H1 (cell line): ENCODE results near the gene B4GAT1. TPM values are rescaled to one million over a fixed set of nuclear protein-coding genes. Genes with fewer than 3 reads are reported as not detected.

ENCODE experiments used
- CTCF ChIA-PET: fragments of 300-600 bp; sonication (Branson Sonifier 250); formaldehyde crosslinking; loops from one replicate; lab custom pipeline; 2021; ENCODE audit not compliant: partially characterized antibody; lab: Charles Lee
- POLR2A ChIA-PET: fragments of 300-600 bp; sonication (Branson Sonifier 250); formaldehyde crosslinking; loops from one replicate; lab custom pipeline; 2021; ENCODE audit warnings: inconsistent platforms; ENCODE audit not compliant: partially characterized antibody; lab: Charles Lee
- DNase-seq, 2 experiments: peaks; one replicate each; pipeline versions ENCODE4 v3.0.0 to v3.0.0-alpha.2; 2010 to 2022; ENCODE audit warnings: low spot score in 2 of 2, low read depth in 1 of 2, mixed read lengths in 1 of 2
- FAIRE-seq: peaks from 2 replicates; lab custom pipeline; 2011; peaks lifted over from hg19 to GRCh38; lab: Jason Lieb, UNC
- H2AFZ ChIP-seq: 2 replicates; pipeline ENCODE4 v1.8.1; 2012; ENCODE audit warnings: low read length, inconsistent platforms
- H2AK5ac ChIP-seq: 2 replicates; pipeline ENCODE4 v1.6.1; 2013; ENCODE audit warnings: low read depth, low read length
- H2BK120ac ChIP-seq: replicated peaks from 2 replicates; pipeline ENCODE3; 2013; ENCODE audit warnings: low read depth, low read length, inconsistent platforms
- H2BK12ac ChIP-seq: 2 replicates; pipeline ENCODE4 v1.6.1; 2013; ENCODE audit warnings: low read depth, low read length
- H2BK15ac ChIP-seq: 2 replicates; pipeline ENCODE4 v1.6.1; 2013; ENCODE audit warnings: low read length
- H2BK20ac ChIP-seq: 2 replicates; pipeline ENCODE4 v1.6.1; 2013; ENCODE audit warnings: low read length
- H2BK5ac ChIP-seq: 2 replicates; pipeline ENCODE4 v1.6.1; 2013; ENCODE audit warnings: low read depth, low read length
- H3K14ac ChIP-seq: 2 replicates; pipeline ENCODE4 v1.6.1; 2013; ENCODE audit warnings: inconsistent platforms; ENCODE audit not compliant: insufficient read length
- H3K18ac ChIP-seq: 2 replicates; pipeline ENCODE4 v1.6.1; 2013; ENCODE audit warnings: low read length; ENCODE audit errors: extremely low read depth
- H3K23ac ChIP-seq: 2 replicates; pipeline ENCODE4 v1.6.1; 2013; ENCODE audit warnings: inconsistent platforms; ENCODE audit not compliant: insufficient read length
- H3K23me2 ChIP-seq: 2 replicates; pipeline ENCODE4 v1.6.1; 2013; ENCODE audit warnings: low read depth, low read length
- H3K27ac ChIP-seq: 2 replicates; pipeline ENCODE4 v1.6.1; 2011; ENCODE audit warnings: low read depth, low read length, inconsistent platforms
- H3K27me3 ChIP-seq, 4 experiments: replicated peaks in 1 of 4; 1 replicate in 1 of 4; 2 replicates in 3 of 4; pipeline versions ENCODE4 v1.6.1 to v1.8.1; 2011 to 2013; ENCODE audit warnings: low read length in 3 of 4, mild to moderate bottlenecking in 3 of 4, inconsistent platforms in 2 of 4, mixed read lengths in 2 of 4, moderate library complexity in 1 of 4; ENCODE audit not compliant: control insufficient read depth in 3 of 4, insufficient read depth in 3 of 4; ENCODE audit errors: extremely low read depth in 1 of 4
- H3K36me3 ChIP-seq, 4 experiments: 2 replicates each; pipeline versions ENCODE4 v1.6.1 to v1.8.1; 2011 to 2013; ENCODE audit warnings: mild to moderate bottlenecking in 4 of 4, low read length in 3 of 4, moderate library complexity in 2 of 4, control low read depth in 1 of 4, inconsistent platforms in 1 of 4; ENCODE audit not compliant: insufficient read depth in 4 of 4, control insufficient read depth in 2 of 4
- H3K4ac ChIP-seq: replicated peaks from 2 replicates; pipeline ENCODE3; 2013; ENCODE audit warnings: low read length, low read depth, mixed read lengths, inconsistent platforms; ENCODE audit not compliant: insufficient read length
- H3K4me1 ChIP-seq, 4 experiments: replicated peaks in 1 of 4; 1 replicate in 1 of 4; 2 replicates in 3 of 4; pipeline versions ENCODE4 v1.6.1 to v1.8.1; 2011 to 2013; ENCODE audit warnings: low read length in 3 of 4, inconsistent platforms in 2 of 4, mixed read lengths in 1 of 4; ENCODE audit not compliant: insufficient read depth in 4 of 4, control insufficient read depth in 3 of 4
- H3K4me2 ChIP-seq, 2 experiments: 2 replicates each; pipeline versions ENCODE4 v1.6.1 to v1.8.1; 2011 to 2013; ENCODE audit warnings: low read depth in 2 of 2, low read length in 2 of 2, control low read depth in 1 of 2, inconsistent platforms in 1 of 2, mild to moderate bottlenecking in 1 of 2; ENCODE audit not compliant: insufficient read depth in 1 of 2
- H3K4me3 ChIP-seq, 4 experiments: fragments of 200-600, 300-600 bp in 1 of 4; sonication (generic), shearing (Covaris generic), sonication (Bioruptor Twin) in 1 of 4; 2 replicates each; pipeline versions ENCODE4 v1.5.1 to v1.8.1; 2011 to 2016; ENCODE audit warnings: low read length in 4 of 4, low read depth in 3 of 4, control low read depth in 2 of 4, inconsistent platforms in 2 of 4, mild to moderate bottlenecking in 2 of 4, mixed read lengths in 1 of 4, moderate library complexity in 1 of 4; ENCODE audit not compliant: insufficient read depth in 2 of 4; ENCODE audit errors: extremely low read depth in 1 of 4
- H3K56ac ChIP-seq: replicated peaks from 2 replicates; pipeline ENCODE3; 2013; ENCODE audit warnings: low read depth, mild to moderate bottlenecking, mixed read lengths, low read length, inconsistent platforms; ENCODE audit not compliant: insufficient read length
- H3K79me1 ChIP-seq: 2 replicates; pipeline ENCODE4 v1.6.1; 2013; ENCODE audit warnings: low read depth, low read length, control low read depth
- H3K79me2 ChIP-seq, 2 experiments: 2 replicates each; pipeline versions ENCODE4 v1.6.1 to v1.8.1; 2012 to 2013; ENCODE audit warnings: low read length in 2 of 2, mild to moderate bottlenecking in 2 of 2, inconsistent platforms in 1 of 2; ENCODE audit not compliant: insufficient read depth in 2 of 2, control insufficient read depth in 1 of 2
- H3K9ac ChIP-seq, 4 experiments: replicated peaks in 1 of 4; 1 replicate in 1 of 4; 2 replicates in 3 of 4; pipeline versions ENCODE4 v1.6.1 to v1.8.1; 2011 to 2013; ENCODE audit warnings: low read depth in 3 of 4, low read length in 3 of 4, control low read depth in 2 of 4, mild to moderate bottlenecking in 2 of 4, moderate library complexity in 2 of 4, inconsistent platforms in 1 of 4; ENCODE audit errors: extremely low read depth in 1 of 4
- H3K9me3 ChIP-seq, 2 experiments: 2 replicates each; pipeline versions ENCODE4 v1.6.1 to v1.8.1; 2012 to 2013; ENCODE audit warnings: mild to moderate bottlenecking in 2 of 2, moderate library complexity in 2 of 2, control low read depth in 1 of 2, inconsistent platforms in 1 of 2, low read depth in 1 of 2, low read length in 1 of 2, mixed read lengths in 1 of 2; ENCODE audit not compliant: insufficient read depth in 2 of 2
- H4K20me1 ChIP-seq, 2 experiments: replicated peaks in 1 of 2; 2 replicates each; pipeline versions ENCODE3 to v1.8.1; 2011 to 2013; ENCODE audit warnings: inconsistent platforms in 2 of 2, low read length in 2 of 2, mild to moderate bottlenecking in 1 of 2; ENCODE audit not compliant: insufficient read depth in 2 of 2, control insufficient read depth in 1 of 2
- H4K5ac ChIP-seq: 2 replicates; pipeline ENCODE4 v1.6.1; 2013; ENCODE audit warnings: low read length, low read depth, mixed read lengths, inconsistent platforms; ENCODE audit not compliant: insufficient read length
- H4K8ac ChIP-seq: 2 replicates; pipeline ENCODE4 v1.8.0; 2013; ENCODE audit warnings: mild to moderate bottlenecking, moderate library complexity, low read length, inconsistent platforms; ENCODE audit not compliant: insufficient read depth; ENCODE audit errors: extremely low read depth
- H4K91ac ChIP-seq: replicated peaks from 2 replicates; pipeline ENCODE3; 2013; ENCODE audit warnings: low read length, mixed read lengths, inconsistent platforms; ENCODE audit not compliant: insufficient read length
- FOSL1 ChIP-seq: IDR thresholded peaks from 2 replicates; pipeline ENCODE4 v1.6.1; 2011; ENCODE audit warnings: mild to moderate bottlenecking, low read depth, low read length, moderate library complexity; ENCODE audit not compliant: insufficient read depth
- KDM5A ChIP-seq: fragments of 200-600 bp; IDR thresholded peaks from 2 replicates; pipeline ENCODE4 v1.7.1; 2012; ENCODE audit warnings: mild to moderate bottlenecking, low read length, inconsistent platforms, mixed read lengths
- NANOG ChIP-seq: IDR thresholded peaks from 2 replicates; pipeline ENCODE4 v1.6.1; 2011; ENCODE audit warnings: low read length, low read depth, mild to moderate bottlenecking, inconsistent platforms; ENCODE audit not compliant: insufficient read depth, poor library complexity, severe bottlenecking
- WGBS, 2 experiments: shearing (Covaris generic) in 1 of 2; methylation state at CpG; one replicate each; pipeline versions ENCODE4 v1.1.6 to v1.1.7; 2013 to 2015; ENCODE audit warnings: low lambda C conversion rate in 2 of 2, mixed read lengths in 2 of 2, inconsistent platforms in 1 of 2, low coverage in 1 of 2, missing lambda C conversion rate in 1 of 2; ENCODE audit not compliant: insufficient replicate concordance in 2 of 2, insufficient coverage in 1 of 2, insufficient read length in 1 of 2; ENCODE audit errors: extremely low coverage in 1 of 2, missing lambda C conversion rate in 1 of 2; 5-methylcytosine and 5-hydroxymethylcytosine counted together
- polyA plus RNA-seq, 7 experiments: library from polyadenylated mRNA; depleted of rRNA in 3 of 7; stranded (reverse) in 5 of 7; unstranded in 2 of 7; fragments of >200 nt in 5 of 7; fragments of 200-250 nt in 2 of 7; gene quantifications; 1 replicate in 5 of 7; 2 replicates in 1 of 7; 4 replicates in 1 of 7; pipeline versions ENCODE4 v1.2.1 to v1.2.3, GENCODE V29; 2011 to 2013; ENCODE audit warnings: missing spikeins in 2 of 7, mixed read lengths in 2 of 7
- total RNA-seq: library from RNA; stranded (reverse); fragmentation: NEBNext Ultra II Directional; extraction: Animal tissue kit (Norgen Biotek cat#: 25700); gene quantifications from 2 replicates; pipeline ENCODE4 v1.2.1, GENCODE V29; 2021
- TF ChIP-seq, protein P1 (sequence below): IDR thresholded peaks from 2 replicates; pipeline ENCODE4 v1.6.1; 2012; ENCODE audit warnings: low read length, inconsistent platforms

B4GAT1 gene
- total and polyA plus RNA-seq, 2 of the 8 experiments (the other 6 are each of a cell fraction or from before 2014, with no cell fraction given): 22.2 to 27.8 TPM

- H2AK5ac ChIP-seq: no peak overlapping the region
- H3K27me3 ChIP-seq: peaks cover 0 to 3% (median 0%) of the 10 kb centered on the region in 4 experiments; a peak in 2 of 7 replicates
- H2BK120ac ChIP-seq: no peak overlapping the region
- H2BK20ac ChIP-seq: no peak overlapping the region
- H2BK12ac ChIP-seq: peak overlapping the region; percentile 53; the same call in 1 of the 2 replicates
- CTCF ChIA-PET: interaction anchor here (0.6 to 11.7 kb wide), 34 partner anchors 9 to 267 kb away, joined by 3 to 242 read pairs (median 4); partner anchors contain the start of genes B4GAT1, BRMS1, CNIH2 and RAB1B
- H4K20me1 ChIP-seq: no peaks in the 10 kb centered on the region
- POLR2A ChIA-PET: interaction anchor here (0.5 to 4.1 kb wide), 22 partner anchors 9 to 1085 kb away, joined by 3 to 25 read pairs (median 6); partner anchors contain the start of genes BRMS1, RIN1, TMEM151A and YIF1A
- no peak overlapping the region for H3K23ac ChIP-seq
- WGBS, 2 experiments: 1% methylated on average over 32 of the region's 52 CpGs; no CpG with 5 or more reads in 1 of the 2 experiments
- no peaks in the 10 kb centered on the region for H3K79me1 ChIP-seq
- H4K91ac ChIP-seq: peak overlapping the region; percentile 88
- no peaks in the 10 kb centered on the region for H3K79me2 ChIP-seq
- peak overlapping the region; percentile 83 for H3K18ac ChIP-seq
- H4K8ac ChIP-seq: peak overlapping the region; percentile 87
- H3K14ac ChIP-seq: no peak overlapping the region
- peaks cover 7 to 24% (median 14%) of the 10 kb centered on the region in 4 experiments for H3K4me1 ChIP-seq
- peak overlapping the region; percentile 96 for H3K4ac ChIP-seq
- peak; percentile 97 to 100 for DNase-seq
- peak overlapping the region in 3 of 4 experiments; percentile 29 to 68 (median 62); a peak in 5 of 7 replicates for H3K9ac ChIP-seq
- H3K9me3 ChIP-seq: no peaks in the 10 kb centered on the region
- H3K27ac ChIP-seq: peak overlapping the region; percentile 22; the same call in 1 of the 2 replicates
- no peak overlapping the region for H2BK15ac ChIP-seq
- peak; percentile 7 for FAIRE-seq
- H4K5ac ChIP-seq: peak overlapping the region; percentile 84
- peak overlapping the region; percentile 48 to 88 for H3K4me2 ChIP-seq
- H3K56ac ChIP-seq: peak overlapping the region; percentile 65
- H3K4me3 ChIP-seq: peak overlapping the region; percentile 59 to 79 (median 71)
- no peaks in the 10 kb centered on the region for H3K36me3 ChIP-seq
- peak overlapping the region; percentile 90; the same call in 1 of the 2 replicates for H2BK5ac ChIP-seq
- peak overlapping the region; percentile 86; the same call in 1 of the 2 replicates for H2AFZ ChIP-seq
- peaks cover 8% of the 10 kb centered on the region for H3K23me2 ChIP-seq
- TF ChIP-seq FOSL1: no peak
- TF ChIP-seq, protein P1, sequence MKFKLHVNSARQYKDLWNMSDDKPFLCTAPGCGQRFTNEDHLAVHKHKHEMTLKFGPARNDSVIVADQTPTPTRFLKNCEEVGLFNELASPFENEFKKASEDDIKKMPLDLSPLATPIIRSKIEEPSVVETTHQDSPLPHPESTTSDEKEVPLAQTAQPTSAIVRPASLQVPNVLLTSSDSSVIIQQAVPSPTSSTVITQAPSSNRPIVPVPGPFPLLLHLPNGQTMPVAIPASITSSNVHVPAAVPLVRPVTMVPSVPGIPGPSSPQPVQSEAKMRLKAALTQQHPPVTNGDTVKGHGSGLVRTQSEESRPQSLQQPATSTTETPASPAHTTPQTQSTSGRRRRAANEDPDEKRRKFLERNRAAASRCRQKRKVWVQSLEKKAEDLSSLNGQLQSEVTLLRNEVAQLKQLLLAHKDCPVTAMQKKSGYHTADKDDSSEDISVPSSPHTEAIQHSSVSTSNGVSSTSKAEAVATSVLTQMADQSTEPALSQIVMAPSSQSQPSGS: no peak
- TF ChIP-seq KDM5A: no peak
- no peak for TF ChIP-seq NANOG
Observed at GRCh38 chr11:66312549-66313320, 34.7 kb downstream of the B4GAT1 start.
